OCI-LY7 (cell line): ENCODE measurements around the gene HOXA4. TPM values are rescaled to one million over a fixed set of nuclear protein-coding genes. Genes with fewer than 3 reads are reported as not detected.

Experiments
- BruUV-seq: library from RNA; stranded (reverse); fragments of 400-500 nt; replicated peaks from 2 replicates; lab custom pipeline; 2021; lab: Mats Ljungman, UMichigan
- CTCF ChIA-PET: fragments of 300-600 bp; sonication (Branson Sonifier 250); formaldehyde crosslinking; loops from one replicate; lab custom pipeline; 2022; ENCODE audit warnings: antibody characterized with exemption; ENCODE audit not compliant: unreplicated experiment; lab: Charles Lee
- POLR2A ChIA-PET: fragments of 300-600 bp; sonication (Branson Sonifier 250); formaldehyde crosslinking; loops from one replicate; lab custom pipeline; 2022; ENCODE audit warnings: antibody characterized with exemption; lab: Charles Lee
- DNase-seq: peaks from one replicate; pipeline ENCODE4 v3.0.0-alpha.2; 2015; ENCODE audit warnings: low spot score
- H2AFZ ChIP-seq: fragments of 200-600 bp; sonication (generic), shearing (Covaris generic); 2 replicates; pipeline ENCODE4 v1.6.1; 2014; ENCODE audit warnings: mild to moderate bottlenecking, antibody characterized with exemption, low read length, moderate library complexity
- H3K27ac ChIP-seq: fragments of 200-600 bp; sonication (generic); 2 replicates; pipeline ENCODE4 v1.5.1; 2014; ENCODE audit warnings: mixed run types, low read depth, mild to moderate bottlenecking, moderate library complexity, low read length, inconsistent platforms; ENCODE audit not compliant: poor library complexity, severe bottlenecking
- H3K36me3 ChIP-seq: fragments of 200-600 bp; sonication (generic); 2 replicates; pipeline ENCODE4 v1.6.1; 2014; ENCODE audit warnings: mild to moderate bottlenecking, antibody characterized with exemption, low read length, moderate library complexity, mixed read lengths; ENCODE audit not compliant: insufficient read depth
- H3K4me1 ChIP-seq: fragments of 200-600 bp; sonication (generic); 2 replicates; pipeline ENCODE4 v1.5.1; 2014; ENCODE audit warnings: mild to moderate bottlenecking, low read length; ENCODE audit not compliant: insufficient read depth, poor library complexity, severe bottlenecking
- H3K4me2 ChIP-seq: fragments of 200-600 bp; sonication (generic); 2 replicates; pipeline ENCODE4 v1.6.1; 2014; ENCODE audit warnings: mild to moderate bottlenecking, low read length
- H3K4me3 ChIP-seq: fragments of 200-600 bp; sonication (generic); 2 replicates; pipeline ENCODE4 v1.5.1; 2014; ENCODE audit warnings: mild to moderate bottlenecking, low read depth, low read length; ENCODE audit not compliant: poor library complexity, severe bottlenecking
- H3K79me2 ChIP-seq: fragments of 200-600 bp; sonication (generic); 2 replicates; pipeline ENCODE4 v1.6.1; 2016; ENCODE audit warnings: low read depth, mild to moderate bottlenecking, low read length, moderate library complexity, mixed read lengths; ENCODE audit not compliant: insufficient read depth
- H3K9me2 ChIP-seq: fragments of 200-600 bp; sonication (generic); 2 replicates; pipeline ENCODE4 v1.6.1; 2016; ENCODE audit warnings: mild to moderate bottlenecking, low read length, mixed read lengths; ENCODE audit not compliant: insufficient read depth
- H3K9me3 ChIP-seq: fragments of 200-600 bp; sonication (generic); 2 replicates; pipeline ENCODE4 v1.6.1; 2014; ENCODE audit warnings: mild to moderate bottlenecking, mixed run types, low read length, mixed read lengths
- H4K20me1 ChIP-seq: fragments of 200-600 bp; sonication (generic); 2 replicates; pipeline ENCODE4 v1.6.1; 2014; ENCODE audit warnings: mild to moderate bottlenecking, antibody characterized with exemption, low read length, moderate library complexity, mixed read lengths; ENCODE audit not compliant: insufficient read depth
- EZH2phosphoT487 ChIP-seq: fragments of 200-600 bp; sonication (generic); IDR thresholded peaks from 2 replicates; pipeline ENCODE4 v1.6.1; 2018; ENCODE audit warnings: low read depth, borderline replicate concordance, mild to moderate bottlenecking, mixed run types, antibody characterized with exemption, low read length, moderate library complexity, mixed read lengths
- intact Hi-C: fragments of 100-400 bp; cut with micrococcal nuclease; formaldehyde crosslinking; loops from one replicate; pipeline ENCODE4 v1.10.0; 2022; ENCODE audit not compliant: unreplicated experiment
- total RNA-seq, 2 experiments: library from RNA; depleted of rRNA in 1 of 2; stranded (reverse); fragments of >200 nt in 1 of 2; shearing (Covaris generic) in 1 of 2; gene quantifications; 2 replicates each; pipeline ENCODE4 v1.2.3, GENCODE V29; 2014 to 2022
- TF ChIP-seq, protein P1 (sequence below): fragments of 200-600 bp; sonication (generic); conservative IDR thresholded peaks from 2 replicates; pipeline ENCODE4 v1.5.1; 2014; ENCODE audit warnings: mild to moderate bottlenecking, antibody characterized with exemption, low read length, moderate library complexity, mixed read lengths

Gene HOXA4
- total RNA-seq, 2 experiments from 2014 or later: 2.0 TPM; not detected in 1

- ChIA-PET CTCF (no interaction called here), POLR2A (no interaction called here)
- Histone ChIP-seq H4K20me1 (no peaks in the 10 kb centered on the region), H3K9me3 (no peaks in the 10 kb centered on the region), H2AFZ (no peak overlapping the region), H3K9me2 (no peaks in the 10 kb centered on the region), H3K79me2 (no peaks in the 10 kb centered on the region), H3K4me1 (no peaks in the 10 kb centered on the region), H3K4me2 (no peak overlapping the region), H3K27ac (no peak overlapping the region), H3K36me3 (peaks cover 8% of the 10 kb centered on the region; the same call in 1 of the 2 replicates), H3K4me3 (no peak overlapping the region)
- no TSS peak for BruUV-seq
- TF ChIP-seq EZH2phosphoT487: no peak
- TF ChIP-seq, protein P1, sequence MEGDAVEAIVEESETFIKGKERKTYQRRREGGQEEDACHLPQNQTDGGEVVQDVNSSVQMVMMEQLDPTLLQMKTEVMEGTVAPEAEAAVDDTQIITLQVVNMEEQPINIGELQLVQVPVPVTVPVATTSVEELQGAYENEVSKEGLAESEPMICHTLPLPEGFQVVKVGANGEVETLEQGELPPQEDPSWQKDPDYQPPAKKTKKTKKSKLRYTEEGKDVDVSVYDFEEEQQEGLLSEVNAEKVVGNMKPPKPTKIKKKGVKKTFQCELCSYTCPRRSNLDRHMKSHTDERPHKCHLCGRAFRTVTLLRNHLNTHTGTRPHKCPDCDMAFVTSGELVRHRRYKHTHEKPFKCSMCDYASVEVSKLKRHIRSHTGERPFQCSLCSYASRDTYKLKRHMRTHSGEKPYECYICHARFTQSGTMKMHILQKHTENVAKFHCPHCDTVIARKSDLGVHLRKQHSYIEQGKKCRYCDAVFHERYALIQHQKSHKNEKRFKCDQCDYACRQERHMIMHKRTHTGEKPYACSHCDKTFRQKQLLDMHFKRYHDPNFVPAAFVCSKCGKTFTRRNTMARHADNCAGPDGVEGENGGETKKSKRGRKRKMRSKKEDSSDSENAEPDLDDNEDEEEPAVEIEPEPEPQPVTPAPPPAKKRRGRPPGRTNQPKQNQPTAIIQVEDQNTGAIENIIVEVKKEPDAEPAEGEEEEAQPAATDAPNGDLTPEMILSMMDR: no peak
- intact Hi-C loops: no loop called here
- no peak for DNase-seq
These were observed 8.4 kb upstream of the HOXA4 start for GRCh38 chr7:27138985-27139333.

DNA sequence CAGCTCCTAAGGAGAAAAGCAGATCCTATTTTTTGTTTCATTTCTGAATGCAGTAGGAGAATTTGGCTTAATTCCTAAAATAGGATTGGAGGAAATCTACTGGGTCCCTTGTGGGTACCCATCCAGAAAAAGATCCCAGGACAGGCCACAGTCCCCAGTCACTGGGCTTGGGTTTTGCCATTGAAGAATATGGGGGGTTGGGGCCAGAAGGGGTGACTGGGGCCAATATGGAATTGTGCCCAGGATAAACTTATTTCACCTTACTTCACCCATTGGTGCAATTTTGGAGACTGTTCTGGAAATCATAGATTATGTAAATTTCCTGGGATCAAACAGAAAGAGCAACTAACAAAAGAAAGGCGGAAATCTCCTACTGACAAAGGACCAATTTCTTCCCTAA, 7.9 kb upstream of the HOXA4 start:
- Histone ChIP-seq H3K36me3 (0 out of 2 replicates have a peak, but pooled peaks cover 5% of the 10 kb centered on the region), H3K9me2 (no peaks in the 10 kb centered on the region), H3K4me2 (no peak overlapping the region), H2AFZ (no peak overlapping the region), H4K20me1 (no peaks in the 10 kb centered on the region), H3K4me1 (no peaks in the 10 kb centered on the region), H3K79me2 (no peaks in the 10 kb centered on the region), H3K4me3 (no peak overlapping the region), H3K9me3 (no peaks in the 10 kb centered on the region), H3K27ac (no peak overlapping the region)
- intact Hi-C loops: no loop called here
- DNase-seq: no peak
- no TSS peak for BruUV-seq
- TF ChIP-seq, protein P1: no peak
- TF ChIP-seq EZH2phosphoT487: no peak
- ChIA-PET CTCF (no interaction called here), POLR2A (no interaction called here)

- TF ChIP-seq, protein P1: no peak
- TF ChIP-seq EZH2phosphoT487: no peak
- H2AFZ ChIP-seq: no peak overlapping the region
- intact Hi-C loops: no loop called here
- no peak for DNase-seq
- H3K9me2 ChIP-seq: no peaks in the 10 kb centered on the region
- H3K4me2 ChIP-seq: no peak overlapping the region
- H3K27ac ChIP-seq: no peak overlapping the region
- H3K4me1 ChIP-seq: no peaks in the 10 kb centered on the region
- H3K9me3 ChIP-seq: no peaks in the 10 kb centered on the region
- no peak overlapping the region for H3K4me3 ChIP-seq
- no peaks in the 10 kb centered on the region for H3K79me2 ChIP-seq
- CTCF ChIA-PET: no interaction called here
- POLR2A ChIA-PET: no interaction called here
- BruUV-seq: no TSS peak
- H3K36me3 ChIP-seq: 0 out of 2 replicates have a peak, but pooled peaks cover 5% of the 10 kb centered on the region
- no peaks in the 10 kb centered on the region for H4K20me1 ChIP-seq
These were observed 7.2 kb upstream of the HOXA4 start for GRCh38 chr7:27137640-27138315.
